Muscle layer of colon (tissue), 2 donors: ENCODE results near the gene HMOX1.

Experiments used
- H3K27ac ChIP-seq: one replicate; pipeline ENCODE4 v1.7.0; 2013; ENCODE audit warnings: low read depth, mild to moderate bottlenecking, low read length, moderate library complexity
- H3K27me3 ChIP-seq, 2 donors: one replicate each; pipeline ENCODE4 v1.7.0; 2013; ENCODE audit warnings: low read length in 2 of 2, mild to moderate bottlenecking in 2 of 2; ENCODE audit not compliant: insufficient read depth in 2 of 2, control insufficient read depth in 1 of 2
- H3K36me3 ChIP-seq: one replicate; pipeline ENCODE4 v1.7.0; 2013; ENCODE audit warnings: mild to moderate bottlenecking, low read length; ENCODE audit not compliant: insufficient read depth
- H3K4me1 ChIP-seq: one replicate; pipeline ENCODE4 v1.7.0; 2013; ENCODE audit warnings: mild to moderate bottlenecking, low read length; ENCODE audit not compliant: insufficient read depth
- H3K4me3 ChIP-seq, 2 donors: one replicate each; pipeline ENCODE4 v1.7.0; 2013; ENCODE audit warnings: low read length in 2 of 2, low read depth in 1 of 2, mild to moderate bottlenecking in 1 of 2, moderate library complexity in 1 of 2
- H3K9ac ChIP-seq: one replicate; pipeline ENCODE4 v1.7.0; 2013; ENCODE audit warnings: low read length
- H3K9me3 ChIP-seq: one replicate; pipeline ENCODE4 v1.7.0; 2013; ENCODE audit warnings: mild to moderate bottlenecking, low read length
- donor health status: abdominal sarcoma.
- donor health status: Adenocarcinoma of cecum.

HMOX1 gene

DNA sequence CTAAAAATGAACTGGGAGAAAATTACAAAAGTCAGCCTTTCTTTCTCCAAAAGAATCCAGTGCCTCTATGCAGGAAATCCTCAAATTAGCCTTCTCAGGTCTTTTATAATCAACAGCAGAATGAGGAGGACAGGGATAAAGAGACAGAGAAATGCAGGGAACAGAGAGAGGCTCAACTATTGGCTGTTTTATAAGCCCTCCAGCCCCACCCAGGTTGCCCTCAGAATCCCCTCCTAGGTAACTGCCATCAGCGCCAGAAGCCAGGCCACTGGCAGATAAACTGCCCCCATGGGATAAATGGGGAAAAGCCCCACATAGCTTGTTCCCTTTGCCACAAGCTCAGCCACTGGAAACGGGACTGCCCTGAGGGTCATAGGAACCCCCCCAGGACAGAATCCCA, 10.9 kb upstream of the HMOX1 start:
- no peaks in the 10 kb centered on the region for H3K27me3 ChIP-seq
- H3K9me3 ChIP-seq = no peaks in the 10 kb centered on the region
- no peak overlapping the region for H3K27ac ChIP-seq
- H3K4me1 ChIP-seq = peaks cover 4% of the 10 kb centered on the region
- no peaks in the 10 kb centered on the region for H3K36me3 ChIP-seq
- no peak overlapping the region for H3K9ac ChIP-seq
- H3K4me3 ChIP-seq = no peak overlapping the region

DNA sequence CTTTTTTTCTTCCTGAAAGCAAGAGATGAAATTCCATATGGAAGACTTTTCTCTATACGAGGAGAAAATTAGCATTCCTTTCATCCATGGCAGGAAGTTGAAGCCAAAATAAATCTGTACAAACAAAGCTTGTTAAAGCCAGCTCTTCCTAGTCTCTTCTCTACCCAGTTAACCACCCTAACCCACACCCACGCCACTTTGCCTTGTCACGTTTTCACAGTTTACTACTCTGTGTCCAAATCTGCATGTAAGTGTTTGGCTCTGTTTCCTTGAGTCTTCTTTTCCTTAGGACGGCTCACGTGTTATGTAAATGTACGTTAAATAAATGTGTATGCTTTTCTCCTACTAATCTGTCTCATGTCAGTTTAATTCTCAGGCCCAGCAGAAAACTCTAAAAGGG, 7.1 kb upstream of the HMOX1 start:
- Histone ChIP-seq H3K27me3 (no peaks in the 10 kb centered on the region), H3K4me1 (peaks cover 19% of the 10 kb centered on the region), H3K4me3 (no peak overlapping the region), H3K27ac (no peak overlapping the region), H3K36me3 (no peaks in the 10 kb centered on the region), H3K9ac (no peak overlapping the region), H3K9me3 (no peaks in the 10 kb centered on the region)

DNA sequence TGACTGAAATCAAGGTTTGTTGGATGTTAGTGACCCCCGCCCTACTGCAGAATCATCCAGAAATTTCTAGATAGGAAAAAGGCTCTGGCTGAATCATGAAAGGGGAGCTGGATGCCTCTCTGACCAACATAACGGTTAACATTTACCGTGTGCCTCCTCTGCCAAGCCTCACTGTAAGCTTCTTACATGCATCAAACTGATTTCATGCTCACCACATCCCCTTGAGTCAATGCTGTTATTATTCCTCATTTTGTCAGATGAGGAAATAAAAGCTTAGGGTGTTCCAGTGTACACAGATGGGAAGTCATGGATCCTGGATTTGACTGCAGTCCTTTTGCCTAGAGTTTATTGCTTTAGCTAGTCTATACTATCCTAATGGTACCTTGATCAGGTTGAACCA, 5.9 kb upstream of the HMOX1 start:
- no peak overlapping the region for H3K27ac ChIP-seq
- H3K9ac ChIP-seq = no peak overlapping the region
- no peaks in the 10 kb centered on the region for H3K36me3 ChIP-seq
- H3K4me3 ChIP-seq = no peak overlapping the region
- peaks cover 20% of the 10 kb centered on the region for H3K4me1 ChIP-seq
- H3K9me3 ChIP-seq = no peaks in the 10 kb centered on the region
- no peaks in the 10 kb centered on the region for H3K27me3 ChIP-seq

DNA sequence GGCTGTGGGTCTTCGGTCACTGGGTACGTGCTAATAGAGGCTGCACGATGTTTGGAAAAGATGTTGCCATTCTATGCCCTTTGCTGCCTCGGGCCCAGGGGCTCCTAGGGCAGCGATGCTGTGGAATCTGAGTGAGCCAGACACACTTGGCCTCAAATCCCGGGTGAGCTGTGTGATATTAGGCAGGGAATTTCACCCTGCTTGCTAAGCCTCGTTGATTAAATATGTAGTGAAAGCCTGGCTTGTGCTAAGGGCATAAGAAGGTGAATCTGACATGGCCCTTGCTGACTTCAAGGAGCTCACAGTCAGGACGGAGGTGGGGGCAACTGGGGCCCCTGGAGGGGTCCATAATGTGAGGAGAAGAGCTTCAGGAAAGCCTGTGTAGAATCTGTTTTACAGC, 5.4 kb upstream of the HMOX1 start:
- H3K36me3 ChIP-seq = no peaks in the 10 kb centered on the region
- H3K9ac ChIP-seq = no peak overlapping the region
- peaks cover 25% of the 10 kb centered on the region for H3K4me1 ChIP-seq
- H3K27ac ChIP-seq = no peak overlapping the region
- no peaks in the 10 kb centered on the region for H3K27me3 ChIP-seq
- no peak overlapping the region for H3K4me3 ChIP-seq
- no peaks in the 10 kb centered on the region for H3K9me3 ChIP-seq

DNA sequence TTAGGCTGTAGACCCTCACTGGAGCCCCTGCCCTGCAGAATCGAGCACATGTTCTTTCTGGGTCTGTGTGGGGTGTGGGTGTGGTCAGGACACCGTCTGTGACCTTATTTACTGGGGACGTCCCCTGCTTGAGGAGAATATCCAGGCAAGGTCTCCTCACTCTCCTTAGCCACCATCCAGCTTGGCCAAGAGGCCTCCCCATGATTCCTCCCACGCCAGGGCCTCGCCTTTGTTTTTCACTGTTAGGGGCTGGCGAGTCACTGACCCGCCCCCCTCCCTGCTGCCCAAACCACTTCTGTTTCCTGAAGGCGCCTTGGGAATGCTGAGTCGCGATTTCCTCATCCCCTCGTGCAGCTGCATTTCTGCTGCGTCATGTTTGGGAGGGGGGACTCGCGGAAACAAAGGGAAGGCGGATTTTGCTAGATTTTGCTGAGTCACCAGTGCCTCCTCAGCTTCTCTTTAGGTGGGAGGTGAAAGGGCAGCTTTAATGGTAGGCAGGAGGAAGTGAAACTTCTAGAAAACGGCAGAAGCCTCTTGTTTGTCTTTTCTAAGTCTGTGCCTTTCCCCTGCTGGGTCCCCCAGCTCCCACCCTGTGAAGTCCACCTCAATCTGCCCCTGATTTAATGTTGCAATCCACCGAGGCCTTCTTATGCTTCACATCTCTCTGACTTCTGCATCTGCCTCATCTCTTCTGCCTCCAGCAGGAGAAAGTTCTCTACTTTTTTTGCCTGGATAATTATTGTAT, 4.0 kb upstream of the HMOX1 start:
- H3K4me1 ChIP-seq = peaks cover 34% of the 10 kb centered on the region
- H3K9me3 ChIP-seq = no peaks in the 10 kb centered on the region
- peak overlapping the region; percentile 73 for H3K27ac ChIP-seq
- H3K4me3 ChIP-seq = peak overlapping the region in 1 of 2 donors; percentile 33
- H3K9ac ChIP-seq = no peak overlapping the region
- no peaks in the 10 kb centered on the region for H3K36me3 ChIP-seq
- H3K27me3 ChIP-seq = no peaks in the 10 kb centered on the region

DNA sequence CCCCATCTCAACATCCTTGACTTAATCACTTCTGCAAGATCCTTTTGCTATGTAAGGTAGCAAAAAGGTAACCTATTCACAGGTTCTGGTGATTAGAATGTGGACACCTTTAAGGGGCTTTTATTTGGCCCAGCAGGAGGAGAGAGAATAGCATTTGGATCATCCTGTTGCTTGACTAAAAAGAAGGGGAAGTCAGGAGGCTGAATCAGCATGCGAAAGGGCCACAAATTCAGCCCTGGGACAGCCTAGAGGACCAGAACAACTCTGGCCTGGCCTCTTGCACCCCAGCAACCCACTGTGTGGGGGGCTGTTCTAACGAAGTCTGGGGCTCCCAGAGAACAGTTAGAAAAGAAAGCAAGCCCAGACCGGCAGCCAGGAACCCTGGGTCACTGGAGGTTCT, 3.2 kb upstream of the HMOX1 start:
- peak overlapping the region; percentile 73 for H3K27ac ChIP-seq
- no peak overlapping the region for H3K9ac ChIP-seq
- no peak overlapping the region for H3K4me3 ChIP-seq
- peaks cover 33% of the 10 kb centered on the region for H3K4me1 ChIP-seq
- no peaks in the 10 kb centered on the region for H3K9me3 ChIP-seq
- H3K27me3 ChIP-seq = no peaks in the 10 kb centered on the region
- H3K36me3 ChIP-seq = no peaks in the 10 kb centered on the region

DNA sequence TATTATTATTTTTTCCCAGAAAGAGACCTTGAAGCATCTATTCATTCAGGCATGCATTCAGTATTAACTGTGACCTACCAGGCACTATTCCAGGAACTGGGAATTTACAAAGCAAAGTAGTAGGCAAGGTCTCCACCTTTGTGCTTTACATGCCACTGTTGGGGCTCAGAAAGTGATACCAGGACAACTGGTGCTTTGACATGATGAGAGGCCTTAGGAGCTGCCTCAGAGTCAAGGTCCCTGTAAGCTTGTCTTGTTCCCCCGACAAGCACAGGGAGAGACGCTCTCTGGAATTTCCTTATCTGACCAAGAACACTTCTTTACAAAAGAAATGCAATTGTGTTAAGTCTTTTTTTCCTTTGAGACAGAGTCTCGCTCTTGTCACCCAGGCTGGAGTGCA, 2.3 kb upstream of the HMOX1 start:
- H3K27me3 ChIP-seq = no peaks in the 10 kb centered on the region
- no peaks in the 10 kb centered on the region for H3K36me3 ChIP-seq
- peaks cover 33% of the 10 kb centered on the region for H3K4me1 ChIP-seq
- H3K9ac ChIP-seq = no peak overlapping the region
- H3K4me3 ChIP-seq = no peak overlapping the region
- no peaks in the 10 kb centered on the region for H3K9me3 ChIP-seq
- no peak overlapping the region for H3K27ac ChIP-seq

DNA sequence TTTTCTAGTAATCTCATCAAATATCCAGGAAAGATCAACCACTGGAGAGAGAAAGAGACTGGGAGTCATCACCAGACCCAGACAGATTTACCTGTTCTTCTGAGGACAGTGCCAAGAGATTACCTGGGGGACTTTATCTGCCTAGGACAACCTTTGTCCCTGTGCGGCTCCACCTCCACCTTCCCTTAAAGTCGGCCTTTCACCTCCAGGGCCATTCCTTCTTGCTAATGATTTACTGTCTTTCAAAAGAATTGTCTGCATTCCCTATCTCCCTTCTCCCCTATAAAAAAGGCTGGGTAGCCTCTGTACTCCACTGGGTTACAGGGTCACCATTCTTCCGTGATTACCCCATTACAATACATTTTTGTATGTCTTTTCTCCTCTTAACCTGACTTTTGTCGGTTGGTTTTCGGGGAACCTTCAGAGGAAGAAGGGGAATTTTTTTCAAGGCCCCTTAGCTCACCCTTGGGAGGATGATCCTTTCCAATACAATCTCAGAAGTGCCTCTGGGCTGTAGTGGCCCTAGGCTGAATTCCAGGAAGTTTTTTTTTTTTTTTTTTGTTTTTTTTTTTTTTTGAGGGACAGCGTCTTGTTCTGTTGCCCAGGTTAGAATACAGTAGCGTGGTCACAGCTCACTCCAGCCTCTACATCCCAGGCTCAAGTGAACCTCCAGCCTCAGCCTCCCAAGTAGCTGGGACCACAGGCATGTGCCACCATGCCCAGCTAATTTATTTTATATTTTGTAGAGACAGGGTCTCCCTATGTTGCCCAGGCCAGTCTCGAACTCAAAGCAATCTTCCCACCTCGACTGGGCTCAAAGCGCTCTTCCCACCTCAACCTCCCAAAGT, 1.5 kb upstream of the HMOX1 start:
- no peak overlapping the region for H3K4me3 ChIP-seq
- H3K36me3 ChIP-seq = no peaks in the 10 kb centered on the region
- no peak overlapping the region for H3K9ac ChIP-seq
- H3K4me1 ChIP-seq = peaks cover 33% of the 10 kb centered on the region
- H3K27me3 ChIP-seq = no peaks in the 10 kb centered on the region
- no peak overlapping the region for H3K27ac ChIP-seq
- H3K9me3 ChIP-seq = no peaks in the 10 kb centered on the region

DNA sequence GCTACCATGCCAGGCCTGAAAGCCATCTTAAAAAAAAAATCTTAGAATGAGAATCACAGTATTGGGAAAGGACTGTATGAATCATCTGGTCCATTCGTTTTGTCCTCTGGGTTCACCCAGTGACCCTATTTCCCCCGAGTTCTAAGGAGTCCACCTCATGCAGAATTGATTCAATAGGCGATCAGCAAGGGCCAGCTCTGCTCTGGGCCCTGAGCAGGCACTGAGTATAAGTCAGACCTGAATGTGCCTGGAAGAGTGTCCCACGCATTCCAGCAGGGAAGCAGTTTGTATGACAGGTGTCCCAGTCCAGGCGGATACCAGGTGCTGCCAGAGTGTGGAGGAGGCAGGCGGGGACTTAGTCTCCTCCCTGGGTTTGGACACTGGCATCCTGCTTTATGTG, 883 bp upstream of the HMOX1 start:
- H3K27ac ChIP-seq = no peak overlapping the region
- no peaks in the 10 kb centered on the region for H3K9me3 ChIP-seq
- peaks cover 33% of the 10 kb centered on the region for H3K4me1 ChIP-seq
- H3K36me3 ChIP-seq = no peaks in the 10 kb centered on the region
- peak overlapping the region; percentile 25 for H3K9ac ChIP-seq
- no peaks in the 10 kb centered on the region for H3K27me3 ChIP-seq
- no peak overlapping the region for H3K4me3 ChIP-seq

DNA sequence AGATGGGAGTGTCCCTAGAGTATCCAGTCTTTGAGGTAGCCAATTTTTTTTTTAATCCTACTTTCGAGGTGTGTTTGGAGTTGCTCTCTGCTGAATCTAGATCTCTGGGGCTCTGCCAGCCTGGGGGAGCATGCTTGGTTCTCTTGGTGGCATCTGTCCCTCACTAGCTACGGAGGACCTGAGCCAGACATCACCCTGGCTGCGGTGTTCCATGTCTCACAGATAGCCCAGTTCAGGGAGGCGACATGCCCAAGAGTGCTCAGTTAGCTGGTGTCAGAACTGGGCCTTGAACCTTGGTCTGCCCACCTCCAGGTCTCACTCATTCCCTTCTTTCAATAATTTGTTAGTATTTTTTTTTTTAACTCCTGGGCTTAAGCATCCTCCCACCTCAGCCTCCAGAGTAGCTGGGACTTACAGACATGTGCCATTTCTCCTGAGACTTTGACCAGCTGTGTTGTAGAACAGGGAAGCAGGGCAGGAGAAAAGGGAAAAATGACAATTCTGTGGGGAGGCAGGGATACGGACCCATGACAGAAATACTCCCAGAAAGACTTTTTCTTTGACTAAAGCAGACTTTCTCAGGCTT, 621 bp downstream of the HMOX1 start:
- H3K36me3 ChIP-seq = no peaks in the 10 kb centered on the region
- H3K9me3 ChIP-seq = no peaks in the 10 kb centered on the region
- no peaks in the 10 kb centered on the region for H3K27me3 ChIP-seq
- peak overlapping the region; percentile 29 for H3K9ac ChIP-seq
- H3K4me1 ChIP-seq = peaks cover 29% of the 10 kb centered on the region
- peak overlapping the region; percentile 61 to 74 for H3K4me3 ChIP-seq
- peak overlapping the region; percentile 86 for H3K27ac ChIP-seq

DNA sequence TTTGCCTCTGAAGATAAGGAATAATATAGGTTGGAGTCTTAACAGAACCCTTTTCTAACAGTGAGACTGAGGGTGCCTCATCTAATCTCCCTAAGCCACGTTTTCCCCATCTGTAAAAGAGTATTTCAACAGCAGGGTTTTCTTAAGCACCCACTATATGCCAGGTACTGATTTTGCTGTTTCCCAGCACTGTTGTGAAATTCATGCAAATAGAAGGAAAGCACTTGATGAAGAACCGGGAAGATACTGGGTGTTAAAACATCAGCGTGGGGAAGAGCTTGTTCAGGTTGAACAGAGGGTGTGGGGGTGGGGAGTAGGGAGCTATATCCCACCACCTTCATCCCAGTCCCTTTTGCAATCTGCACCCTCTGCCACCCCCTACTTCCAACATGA, 2.8 kb downstream of the HMOX1 start:
- Histone ChIP-seq H3K27me3 (no peaks in the 10 kb centered on the region), H3K36me3 (peaks cover 8% of the 10 kb centered on the region), H3K4me3 (no peak overlapping the region), H3K9me3 (no peaks in the 10 kb centered on the region), H3K4me1 (peaks cover 18% of the 10 kb centered on the region), H3K27ac (no peak overlapping the region), H3K9ac (no peak overlapping the region)
